Uterine smooth muscle cell (primary cell): ENCODE measurements around the gene CRYBB3. TPM values are rescaled to one million over a fixed set of nuclear protein-coding genes. Genes with fewer than 3 reads are reported as not detected.

Source experiments
- total RNA-seq: library from RNA; depleted of rRNA; stranded (reverse); fragments of >200 nt; gene quantifications from 2 replicates; pipeline ENCODE4 v1.2.3, GENCODE V29; 2014

CRYBB3 gene
- total RNA-seq, result not detected in 2 replicates

GRCh38 chr22:25199731-25200520, at the start of gene CRYBB3:
Gene CRYBB3 (plus strand): TSS chr22:25199858. CDS start chr22:25201397, 1,539 bp downstream.

GRCh38 chr22:25219211-25219689, 19.6 kb downstream of the CRYBB3 start, which contains the start of gene CRYBB2:
Gene CRYBB2 (plus strand): TSS chr22:25219639. CDS start chr22:25221430, 1,791 bp downstream.

Other genes with a start within 250 kb of the CRYBB3 start
- 2.2 and 3.9 TPM in 2 replicates for gene KIAA1671, start 247.1 kb upstream of the CRYBB3 start, total RNA-seq
- not detected in 2 replicates for gene CRYBB2, start 19.8 kb downstream of the CRYBB3 start, total RNA-seq